NOMO-1 (cell line): Measurements from ENCODE around the gene TKFC.

Experiments
- DNase-seq, 2 experiments: peaks; one replicate each; lab custom pipeline; 2025; ENCODE audit not compliant: unreplicated experiment in 2 of 2; lab: John Stamatoyannopoulos, UW

The TKFC gene

GRCh38 chr11:61343792-61344745 is 11.0 kb downstream of the TKFC start:
- no peak for DNase-seq

- no peak for DNase-seq
Observed at GRCh38 chr11:61345170-61345610, 12.2 kb downstream of the TKFC start.

- DNase-seq = no peak
Observed at GRCh38 chr11:61345954-61346843, 13.2 kb downstream of the TKFC start.

GRCh38 chr11:61347916-61348461 is 15.0 kb downstream of the TKFC start:
- DNase-seq = no peak

- no peak for DNase-seq
Observed at GRCh38 chr11:61349189-61349751, 16.2 kb downstream of the TKFC start.

- no peak for DNase-seq
Observed at GRCh38 chr11:61349916-61350315, 16.9 kb downstream of the TKFC start.

- DNase-seq = no peak
Observed at GRCh38 chr11:61350336-61350735, 17.3 kb downstream of the TKFC start.

GRCh38 chr11:61350803-61351202 is 17.8 kb downstream of the TKFC start:
- no peak for DNase-seq

- DNase-seq = no peak
Observed at GRCh38 chr11:61352038-61352437, 19.0 kb downstream of the TKFC start.

GRCh38 chr11:61353131-61354067 is 20.4 kb downstream of the TKFC start:
- DNase-seq = no peak

GRCh38 chr11:61354208-61354607 is 21.2 kb downstream of the TKFC start:
- no peak for DNase-seq

GRCh38 chr11:61356706-61357105 is 23.7 kb downstream of the TKFC start:
- DNase-seq = no peak

- peak; percentile 82 to 91 for DNase-seq
Observed at GRCh38 chr11:61357233-61357893, 24.3 kb downstream of the TKFC start.

- DNase-seq = no peak
Observed at GRCh38 chr11:61357894-61358239, 24.8 kb downstream of the TKFC start.

GRCh38 chr11:61358566-61358965 is 25.5 kb downstream of the TKFC start:
- no peak for DNase-seq

- DNase-seq = no peak
Observed at GRCh38 chr11:61359516-61359915, 26.5 kb downstream of the TKFC start.

- no peak for DNase-seq
Observed at GRCh38 chr11:61361237-61361740, 28.3 kb downstream of the TKFC start.

- DNase-seq = peak; percentile 94 to 96
Observed at GRCh38 chr11:61361741-61362541, 28.9 kb downstream of the TKFC start, which contains the start of the genes CYB561A3 and TMEM138. TSS of gene CYB561A3 (minus strand) at chr11:61361882. CDS start at chr11:61356713, 5,169 bp downstream. TSS of gene TMEM138 (plus strand) at chr11:61362374. CDS start at chr11:61364391, 2,017 bp downstream.
